ENCODE measurements around the gene BCL2L1. TPM values are rescaled to one million over a fixed set of nuclear protein-coding genes. Genes with fewer than 3 reads are reported as not detected.

BCL2L1 gene
- total RNA-seq, 1 experiment from 2014 or later = 53.6 TPM

GRCh38 chr20:31698243-31698802 lies 24.3 kb downstream of the BCL2L1 start:
- no peak for DNase-seq
- no peaks in the 10 kb centered on the region for H3K27me3 ChIP-seq (ENCODE audit: control insufficient read depth, insufficient read depth, low read length)
- no peak overlapping the region for H3K4me3 ChIP-seq (ENCODE audit: insufficient read depth, low read depth, low read length)
- H3K36me3 ChIP-seq (replicated peaks; ENCODE audit: control insufficient read depth, insufficient read depth, low read length) = 0 out of 2 replicates have a peak, but pooled peaks cover 1% of the 10 kb centered on the region

GRCh38 chr20:31695849-31696804 lies 26.5 kb downstream of the BCL2L1 start:
- Histone ChIP-seq H3K4me3 (ENCODE audit: insufficient read depth, low read depth, low read length) (no peak overlapping the region), H3K27me3 (ENCODE audit: control insufficient read depth, insufficient read depth, low read length) (no peaks in the 10 kb centered on the region), H3K36me3 (replicated peaks; ENCODE audit: control insufficient read depth, insufficient read depth, low read length) (0 out of 2 replicates have a peak, but pooled peaks cover 1% of the 10 kb centered on the region)
- no peak for DNase-seq

- no peak for DNase-seq
- Histone ChIP-seq H3K36me3 (replicated peaks; ENCODE audit: control insufficient read depth, insufficient read depth, low read length) (0 out of 2 replicates have a peak, but pooled peaks cover 1% of the 10 kb centered on the region), H3K27me3 (ENCODE audit: control insufficient read depth, insufficient read depth, low read length) (no peaks in the 10 kb centered on the region), H3K4me3 (ENCODE audit: insufficient read depth, low read depth, low read length) (no peak overlapping the region)
Observed at GRCh38 chr20:31694842-31695593, 27.6 kb downstream of the BCL2L1 start.

- no peaks in the 10 kb centered on the region for H3K27me3 ChIP-seq (ENCODE audit: control insufficient read depth, insufficient read depth, low read length)
- H3K36me3 ChIP-seq (replicated peaks; ENCODE audit: control insufficient read depth, insufficient read depth, low read length) = no peaks in the 10 kb centered on the region
- DNase-seq = peak; percentile 65
- no peak overlapping the region for H3K4me3 ChIP-seq (ENCODE audit: insufficient read depth, low read depth, low read length)
Observed at GRCh38 chr20:31693987-31694661, 28.5 kb downstream of the BCL2L1 start.

GRCh38 chr20:31693402-31693801 lies 29.3 kb downstream of the BCL2L1 start:
- H3K36me3 ChIP-seq (replicated peaks; ENCODE audit: control insufficient read depth, insufficient read depth, low read length) = no peaks in the 10 kb centered on the region
- H3K4me3 ChIP-seq (ENCODE audit: insufficient read depth, low read depth, low read length) = no peak overlapping the region
- no peaks in the 10 kb centered on the region for H3K27me3 ChIP-seq (ENCODE audit: control insufficient read depth, insufficient read depth, low read length)
- no peak for DNase-seq

GRCh38 chr20:31691646-31692275 lies 30.9 kb downstream of the BCL2L1 start:
- peak; percentile 66 for DNase-seq
- no peak overlapping the region for H3K4me3 ChIP-seq (ENCODE audit: insufficient read depth, low read depth, low read length)
- no peaks in the 10 kb centered on the region for H3K27me3 ChIP-seq (ENCODE audit: control insufficient read depth, insufficient read depth, low read length)
- no peaks in the 10 kb centered on the region for H3K36me3 ChIP-seq (replicated peaks; ENCODE audit: control insufficient read depth, insufficient read depth, low read length)

- H3K4me3 ChIP-seq (ENCODE audit: insufficient read depth, low read depth, low read length) = no peak overlapping the region
- H3K27me3 ChIP-seq (ENCODE audit: control insufficient read depth, insufficient read depth, low read length) = no peaks in the 10 kb centered on the region
- no peak for DNase-seq
- H3K36me3 ChIP-seq (replicated peaks; ENCODE audit: control insufficient read depth, insufficient read depth, low read length) = no peaks in the 10 kb centered on the region
Observed at GRCh38 chr20:31690124-31690666, 32.5 kb downstream of the BCL2L1 start.

GRCh38 chr20:31689141-31689540 lies 33.5 kb downstream of the BCL2L1 start:
- no peak for DNase-seq
- Histone ChIP-seq H3K27me3 (ENCODE audit: control insufficient read depth, insufficient read depth, low read length) (no peaks in the 10 kb centered on the region), H3K36me3 (replicated peaks; ENCODE audit: control insufficient read depth, insufficient read depth, low read length) (no peaks in the 10 kb centered on the region), H3K4me3 (ENCODE audit: insufficient read depth, low read depth, low read length) (no peak overlapping the region)

GRCh38 chr20:31687777-31688176 lies 34.9 kb downstream of the BCL2L1 start:
- no peaks in the 10 kb centered on the region for H3K27me3 ChIP-seq (ENCODE audit: control insufficient read depth, insufficient read depth, low read length)
- DNase-seq = no peak
- no peak overlapping the region for H3K4me3 ChIP-seq (ENCODE audit: insufficient read depth, low read depth, low read length)
- no peaks in the 10 kb centered on the region for H3K36me3 ChIP-seq (replicated peaks; ENCODE audit: control insufficient read depth, insufficient read depth, low read length)

GRCh38 chr20:31685853-31686643 lies 36.6 kb downstream of the BCL2L1 start:
- Histone ChIP-seq H3K4me3 (ENCODE audit: insufficient read depth, low read depth, low read length) (no peak overlapping the region), H3K27me3 (ENCODE audit: control insufficient read depth, insufficient read depth, low read length) (no peaks in the 10 kb centered on the region), H3K36me3 (replicated peaks; ENCODE audit: control insufficient read depth, insufficient read depth, low read length) (no peaks in the 10 kb centered on the region)
- no peak for DNase-seq

- no peaks in the 10 kb centered on the region for H3K27me3 ChIP-seq (ENCODE audit: control insufficient read depth, insufficient read depth, low read length)
- no peak overlapping the region for H3K4me3 ChIP-seq (ENCODE audit: insufficient read depth, low read depth, low read length)
- H3K36me3 ChIP-seq (replicated peaks; ENCODE audit: control insufficient read depth, insufficient read depth, low read length) = peaks cover 2% of the 10 kb centered on the region
- DNase-seq = no peak
Observed at GRCh38 chr20:31684153-31685015, 38.3 kb downstream of the BCL2L1 start.

- Histone ChIP-seq H3K36me3 (replicated peaks; ENCODE audit: control insufficient read depth, insufficient read depth, low read length) (peaks cover 5% of the 10 kb centered on the region), H3K27me3 (ENCODE audit: control insufficient read depth, insufficient read depth, low read length) (no peaks in the 10 kb centered on the region), H3K4me3 (ENCODE audit: insufficient read depth, low read depth, low read length) (no peak overlapping the region)
- DNase-seq = no peak
Observed at GRCh38 chr20:31682927-31683326, 39.7 kb downstream of the BCL2L1 start.

Measured in H7 (cell line).